ENCODE data around the gene FAM50A. TPM values are rescaled to one million over a fixed set of nuclear protein-coding genes. Genes with fewer than 3 reads are reported as not detected.

FAM50A gene
- polyA plus RNA-seq, 1 of the 3 experiments (the other 2 are of a cell fraction) = 86.0 TPM

- Histone ChIP-seq H3K27ac (ENCODE audit: low read depth in 2 of 2, low read length in 1 of 2) (no peak overlapping the region), H3F3A (replicated peaks; ENCODE audit: insufficient read depth) (no peaks in the 10 kb centered on the region), H2AFZ (ENCODE audit: low read depth) (no peak overlapping the region), H3K79me2 (ENCODE audit: insufficient read depth) (no peaks in the 10 kb centered on the region), H3K4me2 (no peak overlapping the region), H3K27me3 (ENCODE audit: insufficient read depth) (peaks cover 13% of the 10 kb centered on the region), H3K36me3 (replicated peaks in 1 of 2; ENCODE audit: control insufficient read depth in 1 of 2, insufficient read depth in 2 of 2, low read length in 1 of 2) (peaks cover 0 to 20% of the 10 kb centered on the region in 2 experiments), H3K9ac (no peak overlapping the region), H4K20me1 (ENCODE audit: insufficient read depth) (0 out of 2 replicates have a peak, but pooled peaks cover 8% of the 10 kb centered on the region), H3K9me3 (no peaks in the 10 kb centered on the region), H3K9me2 (no peaks in the 10 kb centered on the region), H3K4me1 (ENCODE audit: control insufficient read depth in 1 of 2, insufficient read depth in 2 of 2, low read depth in 1 of 2, low read length in 1 of 2) (no peaks in the 10 kb centered on the region), H3K4me3 (ENCODE audit: low read depth in 2 of 2, low read length in 1 of 2) (no peak overlapping the region)
- no peak for DNase-seq
- TF ChIP-seq JUND (IDR thresholded peaks at IDR 0.05) (no peak), CHD2 (IDR thresholded peaks at IDR 0.05; ENCODE audit: low read length, partially characterized antibody) (no peak), SMC3 (IDR thresholded peaks at IDR 0.05; ENCODE audit: low read depth, low read length) (no peak), ELF1 (IDR thresholded peaks at IDR 0.05) (no peak), USF1 (IDR thresholded peaks at IDR 0.05; ENCODE audit: borderline replicate concordance, low read depth) (no peak), MXI1 (IDR thresholded peaks at IDR 0.05; ENCODE audit: low read depth, low read length) (no peak), NFIC (IDR thresholded peaks at IDR 0.05; ENCODE audit: borderline replicate concordance) (no peak), SIN3A (IDR thresholded peaks at IDR 0.05; ENCODE audit: borderline replicate concordance, low read depth, low read length) (no peak), POLR2AphosphoS5 (IDR thresholded peaks at IDR 0.05; ENCODE audit: low read depth, low read length) (no peak), IRF3 (IDR thresholded peaks at IDR 0.05; ENCODE audit: low read depth, low read length) (no peak), RFX5 (IDR thresholded peaks at IDR 0.05; ENCODE audit: low read length) (no peak), TCF12 (IDR thresholded peaks at IDR 0.05) (no peak)
- 49% methylated on average over 14 of the region's 14 CpGs for WGBS (ENCODE audit: low lambda C conversion rate)
- CTCF ChIA-PET = no interaction called here
- POLR2A ChIA-PET = no interaction called here
Observed at GRCh38 chrX:154470434-154470833, 26.5 kb downstream of the FAM50A start.

GRCh38 chrX:154470914-154471568, 27.1 kb downstream of the FAM50A start:
- Histone ChIP-seq H3K9me2 (no peaks in the 10 kb centered on the region), H3K4me2 (no peak overlapping the region), H3F3A (replicated peaks; ENCODE audit: insufficient read depth) (peaks cover under 1% of the 10 kb centered on the region), H4K20me1 (ENCODE audit: insufficient read depth) (0 out of 2 replicates have a peak, but pooled peaks cover 8% of the 10 kb centered on the region), H3K27ac (ENCODE audit: low read depth in 2 of 2, low read length in 1 of 2) (no peak overlapping the region), H2AFZ (ENCODE audit: low read depth) (no peak overlapping the region), H3K27me3 (ENCODE audit: insufficient read depth) (peaks cover 13% of the 10 kb centered on the region), H3K9ac (no peak overlapping the region), H3K9me3 (no peaks in the 10 kb centered on the region), H3K4me1 (ENCODE audit: control insufficient read depth in 1 of 2, insufficient read depth in 2 of 2, low read depth in 1 of 2, low read length in 1 of 2) (no peaks in the 10 kb centered on the region), H3K4me3 (ENCODE audit: low read depth in 2 of 2, low read length in 1 of 2) (no peak overlapping the region), H3K79me2 (ENCODE audit: insufficient read depth) (no peaks in the 10 kb centered on the region), H3K36me3 (replicated peaks in 1 of 2; ENCODE audit: control insufficient read depth in 1 of 2, insufficient read depth in 2 of 2, low read length in 1 of 2) (peaks cover 0 to 18% of the 10 kb centered on the region in 2 experiments)
- TF ChIP-seq RFX5 (IDR thresholded peaks at IDR 0.05; ENCODE audit: low read length) = no peak
- TF ChIP-seq USF2 (IDR thresholded peaks at IDR 0.05; ENCODE audit: borderline replicate concordance, low read depth, low read length) = no peak
- TF ChIP-seq RAD21 (IDR thresholded peaks at IDR 0.05; ENCODE audit: low read length) = no peak
- TF ChIP-seq MAX (IDR thresholded peaks at IDR 0.05; ENCODE audit: low read depth) = no peak
- no peak for TF ChIP-seq NFIC (IDR thresholded peaks at IDR 0.05; ENCODE audit: borderline replicate concordance)
- no peak for TF ChIP-seq GABPA (IDR thresholded peaks at IDR 0.05; ENCODE audit: low read depth)
- no peak for TF ChIP-seq JUND (IDR thresholded peaks at IDR 0.05)
- TF ChIP-seq RCOR1 (IDR thresholded peaks at IDR 0.05; ENCODE audit: low read length) = no peak
- no peak for TF ChIP-seq SIN3A (IDR thresholded peaks at IDR 0.05; ENCODE audit: borderline replicate concordance, low read depth, low read length)
- TF ChIP-seq POLR2AphosphoS5 (IDR thresholded peaks at IDR 0.05; ENCODE audit: low read depth, low read length) = no peak
- no peak for TF ChIP-seq REST (IDR thresholded peaks at IDR 0.05; ENCODE audit: low read depth, low read length)
- no peak for TF ChIP-seq MXI1 (IDR thresholded peaks at IDR 0.05; ENCODE audit: low read depth, low read length)
- TF ChIP-seq IRF3 (IDR thresholded peaks at IDR 0.05; ENCODE audit: low read depth, low read length) = no peak
- TF ChIP-seq YY1 (IDR thresholded peaks at IDR 0.05; ENCODE audit: low read depth) = no peak
- no peak for TF ChIP-seq MEF2A (IDR thresholded peaks at IDR 0.05; ENCODE audit: borderline replicate concordance, low read depth)
- no peak for DNase-seq
- ChIA-PET POLR2A (no interaction called here), CTCF (no interaction called here)
- WGBS (ENCODE audit: low lambda C conversion rate) = 46% methylated on average over 21 of the region's 23 CpGs
